GM19455 (cell line): ENCODE measurements around the gene C1orf21.

Source experiments
- ATAC-seq: cut with Tn5 transposase; IDR thresholded peaks from one replicate; pipeline ENCODE4 v1.9.1; 2021; ENCODE audit not compliant: unreplicated experiment

Gene C1orf21

GRCh38 chr1:184624626-184625025 is 237.8 kb downstream of the C1orf21 start:
- ATAC-seq: no peak

GRCh38 chr1:184625271-184625670 is 238.4 kb downstream of the C1orf21 start:
- no peak for ATAC-seq

DNA sequence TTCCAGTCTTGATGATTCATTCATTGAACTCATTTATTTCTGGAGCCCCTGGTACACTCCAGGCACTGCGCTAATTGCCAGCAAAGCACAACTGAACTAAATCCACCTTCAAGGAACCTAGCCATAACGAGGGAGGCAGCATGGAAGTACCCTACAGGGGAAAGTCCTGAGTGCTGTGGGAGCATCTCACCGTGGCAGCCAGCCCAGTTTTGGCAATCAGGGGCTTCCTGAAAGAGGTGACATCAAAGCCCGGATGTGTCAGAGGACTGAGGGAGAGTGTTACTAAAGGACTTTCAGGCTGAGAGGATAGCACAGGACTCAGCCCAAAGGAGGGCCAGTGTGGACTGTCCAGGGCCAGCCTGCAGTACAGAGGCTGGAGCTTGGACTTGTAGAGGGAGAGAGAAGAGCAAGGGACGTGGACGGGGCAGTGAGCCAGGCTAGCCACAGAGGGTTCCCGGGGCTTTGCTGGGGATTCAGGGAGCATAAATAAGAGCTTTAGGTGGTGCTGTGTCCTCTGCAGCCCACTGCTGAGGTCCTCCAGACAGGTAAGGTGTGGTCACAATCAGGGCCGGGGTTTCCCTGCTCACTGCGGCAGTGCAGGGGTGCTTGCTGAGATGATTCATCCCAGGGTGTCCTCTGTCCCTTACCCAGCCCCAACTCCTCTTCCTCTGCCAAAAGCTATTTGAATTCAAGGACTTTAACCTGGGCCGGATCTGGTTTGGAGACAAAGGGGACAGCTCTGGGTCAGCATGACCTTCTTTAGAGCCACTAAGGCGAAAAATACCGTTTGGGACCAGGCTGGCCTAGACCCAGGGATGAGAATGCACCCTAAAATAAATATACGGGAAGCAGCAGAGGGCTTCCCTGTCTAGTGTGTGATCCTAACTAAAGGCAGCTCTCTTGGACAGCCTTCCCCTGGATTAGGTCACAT is 239.5 kb downstream of the C1orf21 start:
- ATAC-seq: no peak

- ATAC-seq: no peak
Measured at GRCh38 chr1:184627007-184627341, 240.1 kb downstream of the C1orf21 start.

- no peak for ATAC-seq
Measured at GRCh38 chr1:184629266-184629665, 242.4 kb downstream of the C1orf21 start.

GRCh38 chr1:184630679-184631060 is 243.8 kb downstream of the C1orf21 start:
- ATAC-seq: no peak

- ATAC-seq: no peak
Measured at GRCh38 chr1:184632415-184633175, 245.8 kb downstream of the C1orf21 start.

- no peak for ATAC-seq
Measured at GRCh38 chr1:184633785-184634184, 247.0 kb downstream of the C1orf21 start.

GRCh38 chr1:184634296-184634695 is 247.5 kb downstream of the C1orf21 start:
- no peak for ATAC-seq

GRCh38 chr1:184635347-184635979 is 248.6 kb downstream of the C1orf21 start:
- ATAC-seq: no peak

- ATAC-seq: no peak
Measured at GRCh38 chr1:184635980-184636431, 249.2 kb downstream of the C1orf21 start.

DNA sequence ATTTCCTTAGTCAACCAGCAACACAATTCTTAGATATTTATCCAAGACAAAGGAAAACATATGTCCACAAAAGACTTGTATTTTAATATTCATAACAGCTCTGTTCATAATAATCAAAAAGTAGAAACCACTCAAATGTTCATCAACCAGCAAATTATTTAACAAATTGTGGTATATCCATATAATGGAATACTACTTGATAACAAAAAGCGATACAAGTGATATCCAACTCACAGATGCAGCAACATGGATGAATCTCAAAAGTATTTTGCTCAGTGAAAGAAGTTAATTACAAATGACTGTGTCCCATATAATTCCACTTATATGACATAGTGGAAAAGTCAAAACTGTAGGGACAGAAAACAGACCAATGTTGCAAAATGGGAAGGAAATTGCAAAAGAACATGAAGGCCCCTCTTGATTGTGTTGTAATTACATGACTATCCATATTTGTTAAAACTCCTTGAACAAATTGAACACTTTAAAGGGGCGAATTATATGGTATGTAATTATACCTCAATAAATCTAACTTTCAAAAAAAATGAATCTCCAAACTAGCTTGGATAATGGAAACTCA is 250.9 kb downstream of the C1orf21 start:
- no peak for ATAC-seq

DNA sequence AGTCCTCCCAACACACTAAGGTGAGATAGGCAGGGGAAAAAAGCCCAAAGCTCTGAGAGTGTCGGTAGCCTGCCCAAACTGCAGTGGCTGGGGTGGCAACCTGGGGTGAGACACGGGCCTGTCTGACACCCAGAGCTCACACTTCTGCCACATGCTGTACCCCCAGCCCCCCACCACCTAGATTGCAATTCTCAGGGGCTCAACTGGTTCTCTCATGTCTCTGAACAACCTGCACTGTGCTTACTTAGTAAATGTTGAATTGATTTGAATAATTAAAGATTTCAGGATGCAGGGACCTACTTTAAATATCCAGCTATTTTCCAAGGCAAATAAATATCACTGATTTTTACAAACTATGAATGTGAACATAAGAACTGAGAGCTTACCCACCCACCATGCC is 252.4 kb downstream of the C1orf21 start:
- ATAC-seq: no peak

DNA sequence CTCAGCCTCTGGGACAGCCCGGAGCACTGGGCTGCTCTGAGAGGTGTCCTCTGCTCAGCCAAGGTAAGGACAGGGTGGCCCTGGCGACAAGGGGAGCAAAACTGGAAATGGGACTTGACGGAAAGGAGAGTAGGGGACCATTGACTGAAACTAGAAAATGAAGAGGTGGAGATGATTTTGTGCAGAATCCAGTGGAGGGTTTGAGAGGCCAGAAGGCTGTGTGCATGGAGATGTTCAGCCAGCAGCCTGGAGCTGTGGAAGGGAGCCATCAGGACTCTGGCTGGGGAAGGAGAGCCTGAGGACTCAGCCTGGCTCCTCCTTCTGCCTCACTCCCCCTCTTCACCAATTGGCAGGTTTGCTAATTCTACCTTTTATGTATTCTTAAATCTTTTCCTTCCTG is 253.7 kb downstream of the C1orf21 start:
- no peak for ATAC-seq

DNA sequence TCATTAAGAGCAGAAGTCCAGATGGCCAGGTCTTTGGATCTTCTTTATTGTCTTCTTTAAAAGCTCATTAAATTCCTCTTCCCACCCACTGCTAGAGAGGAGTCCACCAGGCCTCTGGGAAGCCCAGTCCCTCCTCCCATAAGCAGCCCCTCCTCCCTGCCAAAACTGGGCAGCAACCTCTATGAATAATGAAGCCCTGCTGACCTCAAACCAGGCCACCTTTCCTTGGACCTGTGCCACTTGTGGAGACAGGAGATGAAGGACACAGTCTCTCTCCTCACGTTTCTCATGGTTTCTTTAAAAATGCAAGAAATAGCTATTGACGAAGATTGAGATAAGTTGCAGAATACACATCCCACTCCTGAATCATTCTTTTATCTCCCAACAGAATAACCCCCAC is 255.1 kb downstream of the C1orf21 start:
- ATAC-seq: no peak

DNA sequence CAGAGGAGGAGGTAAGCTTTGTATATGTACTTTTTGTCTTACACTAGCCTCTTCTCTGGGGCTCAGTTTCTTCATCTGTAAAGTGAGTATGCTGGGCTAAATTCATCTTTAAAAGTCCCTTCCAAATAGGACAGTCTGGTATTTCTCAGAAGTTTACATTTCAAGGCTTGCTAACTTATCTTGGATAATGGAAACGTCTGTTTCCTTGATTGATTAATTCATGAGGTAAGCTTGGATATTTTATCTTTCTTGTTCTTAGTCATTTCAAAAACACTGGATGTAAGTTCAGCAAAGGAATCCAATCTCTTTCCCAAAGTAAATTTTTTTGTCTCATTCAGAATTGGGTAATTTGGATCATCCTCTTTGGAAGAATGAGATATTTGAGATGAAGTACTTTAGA is 256.8 kb downstream of the C1orf21 start:
- no peak for ATAC-seq

- no peak for ATAC-seq
Measured at GRCh38 chr1:184644771-184645170, 257.9 kb downstream of the C1orf21 start.

- ATAC-seq: no peak
Measured at GRCh38 chr1:184646178-184646701, 259.4 kb downstream of the C1orf21 start.

- ATAC-seq: no peak
Measured at GRCh38 chr1:184646824-184647223, 260.0 kb downstream of the C1orf21 start.

- ATAC-seq: no peak
Measured at GRCh38 chr1:184647471-184647870, 260.6 kb downstream of the C1orf21 start.
